Activated naive CD8-positive, alpha-beta T cell treated with anti-CD3 and anti-CD28 coated beads, Interleukin-2, amount 10 ng/mL, durations not matched to agents 7 days and 5 days (primary cell): Measurements from ENCODE around the gene NDST1. TPM values are rescaled to one million over a fixed set of nuclear protein-coding genes. Genes with fewer than 3 reads are reported as not detected.
"Not testable (repeated sequence)": the region's sequence is repeated elsewhere in the genome, so short reads cannot be mapped to it uniquely, and the experiment has no call there.

ENCODE experiments used
- ATAC-seq: fragments of 150-1000 bp; cut with Tn5 transposase; one replicate; pipeline ENCODE4 v1.10.0; 2021; ENCODE audit warnings: low read depth, moderate library complexity
- POLR2A ChIA-PET: fragments of 350-600 bp; sonication (Branson Sonifier 250); formaldehyde crosslinking; loops from one replicate; lab custom pipeline; 2021; ENCODE audit warnings: antibody characterized with exemption; lab: Charles Lee
- DNase-seq: peaks from one replicate; pipeline ENCODE4 v3.0.0; 2021
- H3K27ac Mint-ChIP-seq: one replicate; pipeline ENCODE4 v1.8.0; 2022; ENCODE audit warnings: mild to moderate bottlenecking, mixed read lengths
- H3K27me3 Mint-ChIP-seq: one replicate; pipeline ENCODE4 v1.8.0; 2022; ENCODE audit warnings: mild to moderate bottlenecking, moderate library complexity, mixed read lengths
- H3K36me3 Mint-ChIP-seq: one replicate; pipeline ENCODE4 v1.8.0; 2021; ENCODE audit warnings: mild to moderate bottlenecking, mixed read lengths
- H3K4me1 Mint-ChIP-seq: one replicate; pipeline ENCODE4 v1.8.0; 2021; ENCODE audit warnings: mixed read lengths
- H3K4me3 Mint-ChIP-seq: one replicate; pipeline ENCODE4 v1.8.0; 2022; ENCODE audit warnings: mild to moderate bottlenecking, moderate library complexity, mixed read lengths
- H3K9me3 Mint-ChIP-seq: one replicate; pipeline ENCODE4 v1.8.0; 2021; ENCODE audit warnings: mixed read lengths
- total RNA-seq, 2 experiments: library from RNA; stranded (reverse); gene quantifications; one replicate each; pipeline ENCODE4 v1.2.3, GENCODE V29; 2021

The NDST1 gene
- total RNA-seq, 2 experiments from 2014 or later, result 1.0 to 1.9 TPM

DNA sequence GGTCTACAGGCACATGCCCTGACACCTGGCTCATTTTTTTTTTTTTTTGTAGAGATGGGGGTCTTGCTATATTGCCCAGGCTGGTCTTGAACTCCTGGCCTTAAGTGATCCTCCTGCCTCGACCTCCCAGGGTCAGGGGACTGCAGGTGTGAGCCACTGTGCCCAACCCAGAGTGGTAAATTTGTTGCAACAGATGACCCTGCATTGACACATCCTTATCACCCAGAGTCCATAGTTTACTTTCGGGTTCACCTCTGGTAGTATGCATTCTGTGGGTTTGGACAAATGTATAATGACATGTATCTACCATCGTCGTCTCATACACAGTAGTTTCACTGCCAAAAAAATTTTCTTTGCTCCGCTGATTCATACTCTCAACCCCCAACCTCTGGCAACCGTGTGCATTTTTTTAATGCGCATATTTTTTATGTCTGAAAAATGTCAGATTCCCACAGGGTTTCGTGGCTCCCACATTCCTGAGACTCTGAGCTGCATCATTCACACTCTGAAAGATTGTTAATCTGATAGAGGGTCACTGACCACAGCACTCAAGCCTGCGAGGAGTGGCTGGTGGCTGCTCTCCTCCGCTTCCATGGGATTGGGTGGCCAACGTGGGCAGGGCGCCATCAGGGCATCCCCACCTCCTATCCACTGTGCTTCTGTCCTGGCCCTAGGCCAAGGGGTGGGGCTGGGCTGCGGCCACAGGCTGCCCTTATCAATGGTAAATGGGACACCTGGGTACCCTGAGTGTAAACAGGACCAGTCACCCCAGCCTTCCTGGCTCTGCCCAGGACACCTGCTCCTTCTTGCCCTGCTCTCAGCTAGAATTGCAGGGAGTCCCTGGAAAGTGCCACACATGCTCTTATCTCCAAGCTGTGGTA lies 9.6 kb downstream of the NDST1 start:
- Mint-ChIP-seq H3K4me3 (no peak overlapping the region), H3K27me3 (no peaks in the 10 kb centered on the region), H3K27ac (no peak overlapping the region), H3K4me1 (peaks cover 6% of the 10 kb centered on the region), H3K9me3 (no peaks in the 10 kb centered on the region), H3K36me3 (no peaks in the 10 kb centered on the region)
- POLR2A ChIA-PET, result no interaction called here
- DNase-seq, result no peak
- ATAC-seq, result no peak

- ATAC-seq, DNase-seq, H3K36me3 Mint-ChIP-seq, H3K4me1 Mint-ChIP-seq, H3K27me3 Mint-ChIP-seq, POLR2A ChIA-PET, H3K4me3 Mint-ChIP-seq, H3K27ac Mint-ChIP-seq, H3K9me3 Mint-ChIP-seq: not testable (repeated sequence)
Measured at GRCh38 chr5:150518712-150519559, 11.0 kb downstream of the NDST1 start.

GRCh38 chr5:150519560-150519945 lies 11.6 kb downstream of the NDST1 start:
- POLR2A ChIA-PET, result no interaction called here
- peaks cover 4% of the 10 kb centered on the region for H3K4me1 Mint-ChIP-seq
- no peak overlapping the region for H3K27ac Mint-ChIP-seq
- H3K4me3 Mint-ChIP-seq, result no peak overlapping the region
- no peak for DNase-seq
- no peak for ATAC-seq
- H3K36me3 Mint-ChIP-seq, result no peaks in the 10 kb centered on the region
- no peaks in the 10 kb centered on the region for H3K27me3 Mint-ChIP-seq
- no peaks in the 10 kb centered on the region for H3K9me3 Mint-ChIP-seq

DNA sequence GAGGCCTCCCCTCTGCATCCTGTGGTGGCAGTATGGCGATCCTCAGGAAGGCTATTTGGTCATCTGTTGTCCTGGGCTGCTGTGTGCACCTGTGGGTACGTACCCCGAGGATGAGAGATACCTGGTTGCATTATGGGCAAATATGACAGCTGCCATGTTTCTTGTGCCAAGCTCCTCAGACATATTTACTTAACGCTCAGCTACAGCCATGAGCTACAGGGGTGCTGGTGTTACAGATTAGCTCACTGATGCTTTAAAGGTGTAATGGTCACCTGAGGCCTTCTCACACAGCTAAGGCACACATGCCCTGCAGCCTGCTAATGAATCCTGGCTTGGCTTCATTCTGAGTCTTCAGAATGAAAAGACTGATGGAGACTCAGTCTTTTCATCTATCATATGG lies 12.0 kb downstream of the NDST1 start:
- POLR2A ChIA-PET, result no interaction called here
- no peaks in the 10 kb centered on the region for H3K27me3 Mint-ChIP-seq
- no peaks in the 10 kb centered on the region for H3K36me3 Mint-ChIP-seq
- no peak overlapping the region for H3K4me3 Mint-ChIP-seq
- no peak for DNase-seq
- H3K9me3 Mint-ChIP-seq, result no peaks in the 10 kb centered on the region
- H3K27ac Mint-ChIP-seq, result no peak overlapping the region
- ATAC-seq, result no peak
- H3K4me1 Mint-ChIP-seq, result peaks cover 2% of the 10 kb centered on the region

DNA sequence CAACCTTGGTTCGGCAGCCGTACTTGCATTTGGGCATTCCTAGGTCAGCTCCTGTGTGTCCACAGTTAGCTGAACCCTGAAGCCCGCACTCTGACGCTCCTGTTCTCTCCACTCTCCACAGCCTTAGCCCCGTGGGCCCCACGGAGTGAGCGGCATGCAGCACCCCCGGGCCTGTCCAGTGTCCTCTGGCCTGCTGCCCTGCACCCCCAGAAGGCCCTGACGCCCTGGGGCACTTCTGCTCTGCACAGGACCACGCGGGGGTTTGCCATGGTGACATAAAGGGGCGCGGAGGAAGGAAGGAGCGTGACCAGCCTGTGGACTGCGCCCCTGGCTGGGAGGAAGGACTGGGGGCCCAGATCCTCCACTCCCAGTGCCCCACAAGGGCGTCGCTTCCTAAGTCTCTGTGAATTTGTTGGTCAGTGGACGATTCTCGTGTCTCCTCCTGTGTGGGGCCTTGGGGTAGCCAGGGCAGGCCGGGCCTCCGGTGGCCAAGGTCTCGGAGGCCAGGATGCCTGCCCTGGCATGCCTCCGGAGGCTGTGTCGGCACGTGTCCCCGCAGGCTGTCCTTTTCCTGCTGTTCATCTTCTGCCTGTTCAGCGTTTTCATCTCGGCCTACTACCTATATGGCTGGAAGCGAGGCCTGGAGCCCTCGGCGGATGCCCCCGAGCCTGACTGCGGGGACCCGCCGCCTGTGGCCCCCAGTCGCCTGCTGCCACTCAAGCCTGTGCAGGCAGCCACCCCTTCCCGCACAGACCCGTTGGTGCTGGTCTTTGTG lies 13.0 kb downstream of the NDST1 start:
- ATAC-seq (no peak), DNase-seq (no peak)
- POLR2A ChIA-PET, result no interaction called here
- Mint-ChIP-seq H3K27me3 (no peaks in the 10 kb centered on the region), H3K4me3 (no peak overlapping the region), H3K4me1 (peaks cover 2% of the 10 kb centered on the region), H3K9me3 (no peaks in the 10 kb centered on the region), H3K27ac (no peak overlapping the region), H3K36me3 (no peaks in the 10 kb centered on the region)

DNA sequence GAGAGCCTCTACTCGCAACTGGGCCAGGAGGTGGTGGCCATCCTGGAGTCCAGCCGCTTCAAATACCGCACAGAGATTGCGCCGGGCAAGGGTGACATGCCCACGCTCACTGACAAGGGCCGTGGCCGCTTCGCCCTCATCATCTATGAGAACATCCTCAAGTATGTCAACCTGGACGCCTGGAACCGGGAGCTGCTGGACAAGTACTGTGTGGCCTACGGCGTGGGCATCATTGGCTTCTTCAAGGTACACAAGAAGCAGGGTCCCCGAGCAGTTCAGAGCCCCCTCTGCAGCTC lies 13.5 kb downstream of the NDST1 start:
- Mint-ChIP-seq H3K27ac (no peak overlapping the region), H3K9me3 (no peaks in the 10 kb centered on the region), H3K27me3 (no peaks in the 10 kb centered on the region), H3K4me1 (peaks cover 2% of the 10 kb centered on the region), H3K4me3 (no peak overlapping the region), H3K36me3 (no peaks in the 10 kb centered on the region)
- DNase-seq, result no peak
- no peak for ATAC-seq
- POLR2A ChIA-PET, result no interaction called here

DNA sequence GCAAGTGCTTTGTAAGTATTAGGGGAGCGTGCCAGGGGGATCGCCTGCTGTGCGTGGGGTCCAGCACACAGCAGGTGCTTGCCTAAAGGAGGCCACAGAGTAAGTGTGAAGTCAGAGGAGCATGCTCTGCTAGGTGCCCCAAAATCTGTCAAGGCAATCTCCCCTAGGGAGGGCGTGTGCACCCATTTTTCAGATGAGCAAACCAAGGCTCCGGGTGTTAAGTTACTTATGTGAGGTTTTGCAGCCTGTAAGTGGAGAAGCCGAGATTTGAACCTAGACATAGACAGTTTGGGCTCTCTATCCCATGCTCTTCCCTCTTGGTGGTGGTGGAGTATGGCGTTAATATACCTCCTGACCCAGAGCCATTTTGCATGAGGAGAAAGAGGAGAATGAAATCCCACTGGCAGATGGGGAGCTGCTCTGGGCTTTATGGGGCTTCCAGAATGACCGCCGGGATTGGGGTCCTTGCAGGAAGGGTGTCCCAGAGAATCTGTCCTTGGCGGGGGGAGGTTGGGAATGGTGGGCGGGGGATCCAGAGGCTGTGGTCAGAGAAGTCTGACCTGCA lies 14.1 kb downstream of the NDST1 start:
- Mint-ChIP-seq H3K27ac (no peak overlapping the region), H3K4me1 (peaks cover 2% of the 10 kb centered on the region), H3K9me3 (no peaks in the 10 kb centered on the region), H3K27me3 (no peaks in the 10 kb centered on the region), H3K36me3 (no peaks in the 10 kb centered on the region), H3K4me3 (no peak overlapping the region)
- ATAC-seq (no peak), DNase-seq (no peak)
- POLR2A ChIA-PET, result no interaction called here

DNA sequence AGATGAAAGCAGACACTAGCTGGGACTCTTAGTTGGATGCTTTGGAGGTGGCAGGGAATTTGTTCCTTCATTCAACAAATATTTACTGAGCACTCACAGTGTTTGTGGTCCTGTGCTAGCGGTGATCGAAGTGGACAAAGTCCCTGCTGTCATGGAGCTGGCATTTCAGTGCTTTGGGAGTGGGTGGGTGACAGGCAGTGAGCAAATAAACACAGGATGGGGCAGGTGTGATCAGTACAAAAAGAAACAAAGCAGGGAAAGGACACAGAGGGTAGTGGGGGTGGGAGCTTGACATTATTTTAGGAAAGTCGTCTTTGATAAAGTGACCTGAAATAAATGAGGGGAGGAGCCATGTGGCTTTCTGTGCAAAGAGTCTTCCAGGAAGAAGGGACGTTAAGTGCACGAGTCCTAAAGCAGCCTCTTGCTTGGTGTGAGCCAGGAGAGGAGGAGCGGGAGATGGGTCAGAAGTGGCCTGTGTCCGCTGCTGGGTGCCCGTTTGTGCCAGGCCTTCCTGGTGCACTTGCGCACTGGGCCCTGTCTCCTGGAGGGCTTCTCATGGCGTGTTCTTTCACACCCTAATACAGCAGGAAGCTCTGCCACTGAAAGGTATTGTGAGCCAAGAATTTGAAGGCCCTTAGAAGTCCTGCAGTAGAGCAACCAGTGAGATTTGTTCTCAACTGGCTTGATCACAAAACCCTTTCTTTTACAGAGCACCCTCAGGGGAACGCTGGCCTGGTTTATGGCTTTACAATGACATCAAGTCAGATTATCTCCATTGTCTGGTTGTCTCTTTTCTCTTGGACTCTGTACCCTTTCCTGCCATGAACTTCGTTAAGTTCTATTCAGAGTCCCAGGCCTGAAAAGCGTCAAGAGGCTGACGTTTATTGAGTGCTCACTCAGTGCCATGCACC lies 14.8 kb downstream of the NDST1 start:
- Mint-ChIP-seq H3K27me3 (no peaks in the 10 kb centered on the region), H3K4me1 (peaks cover 4% of the 10 kb centered on the region), H3K27ac (no peak overlapping the region), H3K4me3 (no peak overlapping the region), H3K9me3 (no peaks in the 10 kb centered on the region), H3K36me3 (no peaks in the 10 kb centered on the region)
- no peak for ATAC-seq
- POLR2A ChIA-PET, result no interaction called here
- DNase-seq, result no peak

DNA sequence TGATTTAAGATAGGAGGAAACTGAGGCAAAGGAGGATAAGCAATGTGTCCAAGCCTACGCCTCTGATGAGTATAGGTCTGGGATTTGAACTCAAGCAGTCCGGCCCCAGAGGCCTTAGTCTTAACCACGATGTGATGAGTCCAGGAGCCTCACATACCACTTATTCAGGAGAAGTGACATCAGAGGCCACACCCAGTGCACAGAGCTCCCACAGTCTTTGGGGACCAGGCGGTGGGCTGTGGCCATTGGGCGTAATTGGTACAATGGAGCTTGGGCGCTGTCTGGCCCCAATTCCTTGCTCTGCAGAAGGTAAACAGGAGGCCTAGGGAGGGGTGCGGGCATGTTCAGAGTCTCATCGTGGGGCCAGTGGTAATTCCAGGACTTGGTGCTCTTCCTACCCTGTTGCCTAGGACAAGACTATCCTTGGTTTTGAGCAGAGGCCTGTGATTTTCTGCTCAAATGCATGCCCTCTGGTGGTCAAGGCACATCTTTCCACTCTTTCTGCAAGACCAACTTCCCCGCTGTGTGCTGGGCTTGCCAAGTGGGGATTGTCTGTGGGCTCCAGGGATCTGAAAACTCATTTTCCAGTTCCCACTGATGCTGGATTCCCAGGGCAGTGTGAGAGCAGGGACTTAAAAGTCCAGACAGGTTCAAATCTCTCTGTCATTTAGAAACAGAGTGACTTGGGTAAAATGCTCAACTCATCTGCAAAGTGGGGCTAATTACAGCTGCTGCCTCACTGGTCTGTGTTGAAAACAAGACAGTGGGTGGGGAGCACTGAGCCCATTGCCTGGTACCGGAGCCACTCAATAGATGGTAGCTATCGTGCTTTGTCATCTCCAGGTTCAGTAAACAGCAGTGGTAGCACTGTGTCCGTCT lies 15.8 kb downstream of the NDST1 start:
- H3K4me1 Mint-ChIP-seq, result peaks cover 4% of the 10 kb centered on the region
- POLR2A ChIA-PET, result interaction anchor here (0.9 kb wide), 1 partner anchor 65 kb away, joined by 3 read pairs; no protein-coding TSS in a partner anchor
- H3K36me3 Mint-ChIP-seq, result no peaks in the 10 kb centered on the region
- H3K9me3 Mint-ChIP-seq, result no peaks in the 10 kb centered on the region
- H3K27me3 Mint-ChIP-seq, result no peaks in the 10 kb centered on the region
- peak; percentile 50 for ATAC-seq
- no peak overlapping the region for H3K4me3 Mint-ChIP-seq
- no peak overlapping the region for H3K27ac Mint-ChIP-seq
- no peak for DNase-seq

DNA sequence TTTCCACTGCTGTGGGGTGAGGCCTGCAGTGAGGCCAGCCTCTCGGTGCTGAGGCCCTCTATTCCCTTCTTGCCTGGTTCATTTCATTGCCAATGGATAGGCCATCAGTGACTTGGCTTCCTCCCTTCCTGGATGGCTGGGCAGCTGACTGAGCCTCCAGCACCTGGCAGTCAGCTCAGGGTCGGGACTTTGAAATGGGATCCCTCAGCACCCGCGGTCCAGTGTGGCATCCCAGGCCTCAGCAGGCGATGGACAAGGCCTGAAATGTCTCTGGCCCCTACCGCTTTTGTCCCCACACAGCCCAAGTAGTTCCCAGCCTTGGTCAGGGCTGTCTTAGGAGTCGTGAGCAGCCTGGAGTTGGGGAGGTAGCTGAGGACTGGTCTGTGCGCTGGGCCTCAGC lies 17.2 kb downstream of the NDST1 start:
- POLR2A ChIA-PET, result no interaction called here
- no peak for DNase-seq
- no peaks in the 10 kb centered on the region for H3K27me3 Mint-ChIP-seq
- ATAC-seq, result no peak
- no peaks in the 10 kb centered on the region for H3K9me3 Mint-ChIP-seq
- peaks cover 4% of the 10 kb centered on the region for H3K4me1 Mint-ChIP-seq
- no peak overlapping the region for H3K27ac Mint-ChIP-seq
- H3K36me3 Mint-ChIP-seq, result no peaks in the 10 kb centered on the region
- no peak overlapping the region for H3K4me3 Mint-ChIP-seq

GRCh38 chr5:150525781-150526180 lies 17.9 kb downstream of the NDST1 start:
- Mint-ChIP-seq H3K9me3 (no peaks in the 10 kb centered on the region), H3K4me3 (no peak overlapping the region), H3K4me1 (peaks cover 4% of the 10 kb centered on the region), H3K27me3 (peaks cover 2% of the 10 kb centered on the region), H3K36me3 (no peaks in the 10 kb centered on the region), H3K27ac (no peak overlapping the region)
- POLR2A ChIA-PET, result no interaction called here
- DNase-seq (no peak), ATAC-seq (no peak)

DNA sequence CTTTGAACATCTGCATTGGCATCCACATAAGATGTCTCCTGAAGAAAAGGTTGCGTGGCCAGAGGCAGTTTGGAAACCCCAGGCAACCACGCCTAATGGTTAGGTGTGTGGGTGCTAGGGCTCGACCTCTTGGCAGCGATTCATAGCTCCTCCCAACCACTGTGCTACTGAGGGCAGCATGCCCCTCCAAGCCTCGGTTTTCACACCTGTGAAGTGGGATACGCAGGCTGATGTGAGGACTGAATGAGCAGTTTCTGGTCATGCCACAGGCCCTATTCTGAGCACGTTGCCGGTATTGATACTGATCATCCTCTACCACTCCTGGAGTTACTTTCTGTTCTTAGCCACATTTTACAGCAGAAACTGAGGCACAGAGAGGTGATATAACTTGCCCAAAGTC lies 19.1 kb downstream of the NDST1 start:
- Mint-ChIP-seq H3K4me1 (peaks cover 4% of the 10 kb centered on the region), H3K4me3 (no peak overlapping the region), H3K36me3 (no peaks in the 10 kb centered on the region), H3K27ac (no peak overlapping the region), H3K27me3 (peaks cover 2% of the 10 kb centered on the region), H3K9me3 (no peaks in the 10 kb centered on the region)
- POLR2A ChIA-PET, result no interaction called here
- DNase-seq (no peak), ATAC-seq (no peak)
